GM19468 (cell line): Measurements from ENCODE around the gene BMPR1A.
"Not testable (repeated sequence)": the region's sequence is repeated elsewhere in the genome, so short reads cannot be mapped to it uniquely, and the experiment has no call there.

Source experiments
- ATAC-seq: cut with Tn5 transposase; IDR thresholded peaks from one replicate; pipeline ENCODE4 v1.9.1; 2021; ENCODE audit warnings: mild to moderate bottlenecking, moderate library complexity, moderate number of reproducible peaks; ENCODE audit not compliant: unreplicated experiment; ENCODE audit errors: extremely low read depth

The BMPR1A gene

GRCh38 chr10:86950349-86950748 lies 193.9 kb downstream of the BMPR1A start:
- no peak for ATAC-seq

- ATAC-seq, result no peak
Observed at GRCh38 chr10:86951184-86951761, 194.9 kb downstream of the BMPR1A start.

- no peak for ATAC-seq
Observed at GRCh38 chr10:86952106-86952505, 195.7 kb downstream of the BMPR1A start.

GRCh38 chr10:86952697-86953096 lies 196.3 kb downstream of the BMPR1A start:
- not testable (repeated sequence) for ATAC-seq

GRCh38 chr10:86953747-86954680 lies 197.6 kb downstream of the BMPR1A start:
- no peak for ATAC-seq

- no peak for ATAC-seq
Observed at GRCh38 chr10:86954681-86955500, 198.5 kb downstream of the BMPR1A start.

GRCh38 chr10:86955501-86956194 lies 199.2 kb downstream of the BMPR1A start:
- no peak for ATAC-seq

- no peak for ATAC-seq
Observed at GRCh38 chr10:86956195-86956847, 199.9 kb downstream of the BMPR1A start.

GRCh38 chr10:86956848-86957448 lies 200.5 kb downstream of the BMPR1A start:
- no peak for ATAC-seq

GRCh38 chr10:86957471-86958115 lies 201.2 kb downstream of the BMPR1A start, which contains the start of gene MMRN2:
Gene MMRN2, minus strand, starts transcription at chr10:86957615. Its CDS starts 74 bp downstream, at chr10:86957541.
- no peak for ATAC-seq

- no peak for ATAC-seq
Observed at GRCh38 chr10:86958116-86958900, 201.9 kb downstream of the BMPR1A start, which contains the start of gene SNCG. Gene SNCG, plus strand, starts transcription at chr10:86958599. Its CDS starts 99 bp downstream, at chr10:86958698.

- ATAC-seq, result no peak
Observed at GRCh38 chr10:86958901-86959736, 202.7 kb downstream of the BMPR1A start.

- no peak for ATAC-seq
Observed at GRCh38 chr10:86959737-86960002, 203.3 kb downstream of the BMPR1A start.

- peak; percentile 83 for ATAC-seq
Observed at GRCh38 chr10:86960003-86960862, 203.8 kb downstream of the BMPR1A start.

- no peak for ATAC-seq
Observed at GRCh38 chr10:86960863-86961434, 204.5 kb downstream of the BMPR1A start.
